ENCODE data around the gene VIL1.

VIL1 gene

GRCh38 chr2:218378053-218378452, 40.9 kb upstream of the VIL1 start:
- H3K4me3 ChIP-seq (ENCODE audit: low read depth, low read length), result no peak overlapping the region
- DNase-seq (ENCODE audit: low read depth), result no peak
- TF ChIP-seq CTCF (IDR thresholded peaks at IDR 0.05; ENCODE audit: control insufficient read depth, extremely low read depth, insufficient read depth), result no peak

- no peak for TF ChIP-seq CTCF (IDR thresholded peaks at IDR 0.05; ENCODE audit: control insufficient read depth, extremely low read depth, insufficient read depth)
- DNase-seq (ENCODE audit: low read depth), result no peak
- H3K4me3 ChIP-seq (ENCODE audit: low read depth, low read length), result no peak within 1 kb of the TSS
These were observed 37.0 kb upstream of the VIL1 start, which contains the start of gene SLC11A1 for GRCh38 chr2:218381916-218382366. SLC11A1 (plus strand) TSS chr2:218382273; CDS start chr2:218382369, 96 bp downstream.

- no peak for DNase-seq (ENCODE audit: low read depth)
- H3K4me3 ChIP-seq (ENCODE audit: low read depth, low read length), result no peak overlapping the region
- no peak for TF ChIP-seq CTCF (IDR thresholded peaks at IDR 0.05; ENCODE audit: control insufficient read depth, extremely low read depth, insufficient read depth)
These were observed 36.1 kb upstream of the VIL1 start for GRCh38 chr2:218382785-218383184.

- no peak for TF ChIP-seq CTCF (IDR thresholded peaks at IDR 0.05; ENCODE audit: control insufficient read depth, extremely low read depth, insufficient read depth)
- DNase-seq (ENCODE audit: low read depth), result no peak
- no peak overlapping the region for H3K4me3 ChIP-seq (ENCODE audit: low read depth, low read length)
These were observed 34.9 kb upstream of the VIL1 start for GRCh38 chr2:218383892-218384519.

GRCh38 chr2:218384975-218385374, 33.9 kb upstream of the VIL1 start:
- TF ChIP-seq CTCF (IDR thresholded peaks at IDR 0.05; ENCODE audit: control insufficient read depth, extremely low read depth, insufficient read depth), result no peak
- DNase-seq (ENCODE audit: low read depth), result no peak

GRCh38 chr2:218386505-218387368, 32.2 kb upstream of the VIL1 start:
- no peak for DNase-seq (ENCODE audit: low read depth)
- H3K4me3 ChIP-seq (ENCODE audit: low read depth, low read length), result no peak overlapping the region
- TF ChIP-seq CTCF (IDR thresholded peaks at IDR 0.05; ENCODE audit: control insufficient read depth, extremely low read depth, insufficient read depth), result no peak

More at GRCh38 chr2:218384975-218385374, 33.9 kb upstream of the VIL1 start:
- no peak overlapping the region for H3K4me3 ChIP-seq (ENCODE audit: low read depth, low read length)

Data from LNCaP clone FGC (cell line).